Right lobe of liver (tissue), 4 donors: ENCODE measurements around the gene ZNF521.

Source experiments
- CTCF ChIP-seq, 4 donors: fragments of 200-600 bp in 3 of 4; fragments of 450-650 bp in 1 of 4; IDR thresholded peaks; one replicate each; pipeline versions ENCODE4 v1.5.1 to v1.8.0; 2016 to 2022; ENCODE audit warnings: antibody characterized with exemption in 4 of 4, mild to moderate bottlenecking in 2 of 4
- POLR2A ChIP-seq: fragments of 450-650 bp; IDR thresholded peaks from one replicate; pipeline ENCODE4 v1.6.1; 2017; ENCODE audit warnings: antibody characterized with exemption, mild to moderate bottlenecking
- donor health status: DM: no; HTN: no; CAD: no.
- donor health status: DM: no; HTN: no; CAD: no.
- donor health status: DM: no; HTN: yes; CAD: no.

- TF ChIP-seq CTCF (IDR thresholded peaks at IDR 0.05), result no peak
- TF ChIP-seq POLR2A, result no peak
Measured at GRCh38 chr18:25099895-25100294, 252.1 kb downstream of the ZNF521 start.
